ENCODE data around the gene NKAIN2.

DNA sequence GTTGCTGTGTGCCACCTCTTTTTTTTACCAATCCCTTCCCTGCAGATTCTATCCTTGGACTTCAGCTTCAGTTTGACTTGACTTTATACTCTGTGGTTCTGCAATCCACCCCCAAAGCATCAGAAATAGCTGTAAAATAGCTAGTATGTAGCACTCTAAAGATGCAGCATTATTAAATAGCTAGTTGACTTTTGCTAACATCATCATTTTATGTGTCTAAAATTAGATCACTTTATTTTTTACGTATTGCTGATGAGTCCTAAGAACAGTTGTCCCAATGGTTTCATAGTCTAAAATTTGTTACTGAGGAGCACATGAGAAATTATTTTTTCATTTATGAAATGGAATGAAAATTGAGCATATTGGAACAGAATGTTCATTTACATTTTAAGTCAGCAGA is 138.2 kb downstream of the NKAIN2 start:
- no peak for TF ChIP-seq CTCF (IDR thresholded peaks at IDR 0.05; ENCODE audit: low read depth, low read length)
- TF ChIP-seq POLR2A (IDR thresholded peaks at IDR 0.05; ENCODE audit: extremely low read depth, insufficient read length), result no peak
- TF ChIP-seq MAX (IDR thresholded peaks at IDR 0.05; ENCODE audit: low read depth, low read length), result no peak
